ENCODE data around the gene TBKBP1. TPM values are rescaled to one million over a fixed set of nuclear protein-coding genes. Genes with fewer than 3 reads are reported as not detected.

Gene TBKBP1
- total RNA-seq, 2 donors from 2014 or later = 1.3 to 2.9 TPM

DNA sequence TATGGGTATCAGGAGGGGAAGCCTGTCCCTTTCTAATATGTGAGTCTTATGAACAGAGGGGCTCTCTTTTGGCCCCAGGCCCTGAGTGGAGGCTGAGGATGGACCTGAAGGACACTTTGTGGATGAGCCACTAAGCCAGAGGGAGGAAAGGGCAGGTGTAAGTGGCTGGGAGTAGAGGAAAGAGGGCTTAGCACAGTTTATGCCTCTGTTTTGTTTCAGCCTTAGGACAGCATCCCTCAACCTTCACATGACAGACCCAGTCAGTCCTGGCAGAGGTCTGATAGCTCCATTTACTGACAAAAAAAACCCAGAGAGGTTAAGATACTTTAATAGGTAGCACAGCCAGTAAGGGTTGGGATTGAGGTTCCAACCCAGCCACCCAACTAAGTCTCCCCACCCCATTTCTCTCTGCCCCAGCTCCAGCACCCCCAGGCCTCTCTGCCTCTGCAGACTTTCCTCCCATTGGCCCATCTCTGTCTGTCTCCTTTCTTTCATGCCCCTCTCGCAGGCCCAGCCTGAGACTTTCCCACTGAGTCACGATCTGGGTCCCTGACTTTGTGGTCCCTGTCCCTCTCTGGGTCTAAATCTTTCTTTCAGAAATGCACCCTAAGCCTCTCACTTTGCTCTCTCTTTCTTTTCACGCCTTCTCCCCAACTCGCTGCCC lies 34.4 kb downstream of the TBKBP1 start:
- no peak for DNase-seq
- no peak overlapping the region for H3K27ac ChIP-seq
- H3K36me3 ChIP-seq = no peaks in the 10 kb centered on the region
- H3K4me1 ChIP-seq = peaks cover 3% of the 10 kb centered on the region
- intact Hi-C loops (cut with DNase I) = no loop called here
- H3K4me3 ChIP-seq = no peak overlapping the region
- no peak overlapping the region for H3K9ac ChIP-seq (ENCODE audit: low read depth in 2 of 2, low read length in 2 of 2)
- no peaks in the 10 kb centered on the region for H3K9me3 ChIP-seq
- H3K27me3 ChIP-seq = peaks cover 16% of the 10 kb centered on the region
- no peak for TF ChIP-seq CTCF (IDR thresholded peaks at IDR 0.05)

GRCh38 chr17:47729476-47729875 lies 35.5 kb downstream of the TBKBP1 start:
- no peaks in the 10 kb centered on the region for H3K9me3 ChIP-seq
- H3K4me1 ChIP-seq = peaks cover 3% of the 10 kb centered on the region
- H3K9ac ChIP-seq (ENCODE audit: low read depth in 2 of 2, low read length in 2 of 2) = no peak overlapping the region
- no peak overlapping the region for H3K4me3 ChIP-seq
- no peak for DNase-seq
- peaks cover 25% of the 10 kb centered on the region for H3K27me3 ChIP-seq
- H3K36me3 ChIP-seq = no peaks in the 10 kb centered on the region
- no peak overlapping the region for H3K27ac ChIP-seq
- no peak for TF ChIP-seq CTCF (IDR thresholded peaks at IDR 0.05)
- intact Hi-C loops (cut with DNase I) = no loop called here

DNA sequence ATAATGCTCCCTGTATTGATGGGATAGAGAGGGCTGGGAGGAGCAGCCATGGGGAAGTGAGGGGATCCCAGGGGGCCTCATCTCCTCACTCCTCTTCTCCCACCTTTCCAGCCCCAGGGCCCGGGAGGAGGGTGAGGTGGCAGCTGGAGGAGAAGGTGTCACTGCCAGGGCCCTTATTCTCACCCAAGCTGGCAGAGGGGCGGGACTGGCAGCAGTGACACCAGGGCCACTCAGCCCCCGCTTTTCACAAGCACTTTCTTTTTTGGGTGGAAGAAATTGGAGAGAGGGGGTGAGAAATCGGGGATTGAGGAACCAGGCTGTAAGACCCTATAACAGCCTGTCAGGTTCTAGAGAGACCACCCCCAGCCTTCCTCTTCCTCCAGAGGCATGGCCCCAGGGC lies 36.7 kb downstream of the TBKBP1 start:
- DNase-seq = no peak
- TF ChIP-seq CTCF (IDR thresholded peaks at IDR 0.05) = no peak
- intact Hi-C loops (cut with DNase I) = no loop called here
- Histone ChIP-seq H3K27me3 (peaks cover 25% of the 10 kb centered on the region), H3K4me3 (no peak overlapping the region), H3K9ac (ENCODE audit: low read depth in 2 of 2, low read length in 2 of 2) (no peak overlapping the region), H3K36me3 (no peaks in the 10 kb centered on the region), H3K4me1 (peaks cover 3% of the 10 kb centered on the region), H3K9me3 (no peaks in the 10 kb centered on the region), H3K27ac (no peak overlapping the region)

DNA sequence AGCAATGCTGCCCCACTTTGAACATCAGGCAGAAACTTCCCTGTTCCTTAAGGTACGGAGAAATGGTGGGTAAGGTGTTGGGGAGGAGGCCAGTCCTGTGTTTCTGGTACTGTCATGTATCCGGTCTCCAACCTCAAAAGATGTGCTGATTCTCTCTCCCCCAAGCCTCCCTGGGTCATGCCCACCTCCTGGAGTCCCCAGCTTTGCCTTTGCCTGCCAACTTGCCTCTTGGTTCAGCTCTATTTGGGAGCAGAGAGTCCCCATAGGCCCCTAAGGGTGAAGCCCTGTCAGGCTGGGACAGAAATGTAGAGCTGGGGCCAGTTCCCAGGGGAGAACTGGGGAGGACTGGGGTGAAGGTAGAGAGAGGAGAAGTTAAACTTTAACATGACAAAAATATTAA lies 37.4 kb downstream of the TBKBP1 start:
- H3K9ac ChIP-seq (ENCODE audit: low read depth in 2 of 2, low read length in 2 of 2) = no peak overlapping the region
- intact Hi-C loops (cut with DNase I) = no loop called here

GRCh38 chr17:47732399-47733046 lies 38.6 kb downstream of the TBKBP1 start:
- intact Hi-C loops (cut with DNase I) = no loop called here
- Histone ChIP-seq H3K4me3 (no peak overlapping the region), H3K4me1 (peaks cover 3% of the 10 kb centered on the region), H3K27me3 (peaks cover 25% of the 10 kb centered on the region), H3K9me3 (no peaks in the 10 kb centered on the region), H3K36me3 (no peaks in the 10 kb centered on the region), H3K27ac (no peak overlapping the region), H3K9ac (ENCODE audit: low read depth in 2 of 2, low read length in 2 of 2) (no peak overlapping the region)
- TF ChIP-seq CTCF (IDR thresholded peaks at IDR 0.05) = no peak
- DNase-seq = no peak

More for the DNA sequence above, 37.4 kb downstream of the TBKBP1 start:
- Histone ChIP-seq H3K36me3 (no peaks in the 10 kb centered on the region), H3K9me3 (no peaks in the 10 kb centered on the region), H3K27ac (no peak overlapping the region), H3K4me1 (peaks cover 3% of the 10 kb centered on the region), H3K4me3 (no peak overlapping the region), H3K27me3 (peaks cover 25% of the 10 kb centered on the region)
- no peak for DNase-seq
- TF ChIP-seq CTCF (IDR thresholded peaks at IDR 0.05) = no peak
